NCI-H69 (cell line): ENCODE data around the gene TMEM132C.
"Not testable (repeated sequence)": the region's sequence is repeated elsewhere in the genome, so short reads cannot be mapped to it uniquely, and the experiment has no call there.

Experiments
- DNase-seq: peaks from one replicate; lab custom pipeline; 2025; lab: John Stamatoyannopoulos, UW

Gene TMEM132C

DNA sequence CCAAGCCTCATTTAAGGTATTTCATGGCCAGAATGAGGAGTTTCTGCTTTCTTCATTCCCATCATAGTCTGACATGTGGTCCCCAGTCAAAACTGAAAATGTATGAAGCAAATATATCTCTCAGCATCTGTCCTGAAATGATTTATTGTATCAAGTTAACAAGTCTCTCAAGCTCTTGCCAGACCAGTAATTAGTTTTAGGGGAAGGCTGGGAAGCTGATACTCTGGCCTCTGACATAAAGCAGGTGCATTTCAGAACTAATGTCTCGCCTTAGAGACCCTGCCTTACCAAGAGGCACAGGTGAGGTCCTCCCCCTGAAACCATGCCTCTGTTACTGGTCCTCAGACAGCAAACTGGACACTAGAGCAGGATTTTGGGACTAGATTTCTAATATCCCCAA is 290.3 kb downstream of the TMEM132C start:
- DNase-seq = peak; percentile 48

DNA sequence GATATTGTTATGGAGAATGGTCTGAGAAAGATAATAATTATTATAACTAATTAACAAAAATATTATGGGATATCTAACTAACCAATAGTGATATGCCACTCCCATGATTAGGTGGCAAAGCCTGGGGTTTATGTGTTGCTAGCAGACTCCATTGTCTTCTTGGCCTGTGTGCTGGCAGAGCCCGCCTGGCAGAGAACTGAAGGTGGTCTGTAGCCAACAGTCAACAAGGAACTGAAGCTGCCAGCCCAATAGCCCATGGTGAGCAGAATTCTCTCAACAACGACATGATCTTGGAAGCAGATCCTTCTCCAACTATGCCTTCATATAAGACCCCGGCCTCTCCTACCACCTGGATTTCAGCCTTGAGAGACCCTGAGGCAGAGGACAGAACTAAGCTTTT is 298.0 kb downstream of the TMEM132C start:
- no peak for DNase-seq

DNA sequence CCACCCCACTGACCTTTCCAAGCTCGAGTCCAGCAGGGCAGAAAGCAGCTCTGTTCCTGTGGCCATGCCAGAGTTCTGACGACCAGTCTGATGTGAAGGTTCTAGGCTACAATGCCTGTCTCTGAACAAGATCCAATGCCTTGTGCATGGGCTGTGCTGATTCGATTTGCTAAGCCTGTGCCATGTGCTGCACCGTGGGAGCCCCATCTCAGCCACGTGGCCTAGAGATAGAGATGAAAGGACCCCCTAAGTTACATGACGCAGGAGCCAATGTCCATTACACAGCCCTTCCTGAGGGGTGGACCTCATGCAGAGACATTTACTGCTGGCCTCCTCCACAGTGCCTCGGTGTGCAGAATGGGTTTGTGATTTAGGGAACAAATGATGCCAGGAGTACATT is 300.8 kb downstream of the TMEM132C start:
- DNase-seq = no peak

DNA sequence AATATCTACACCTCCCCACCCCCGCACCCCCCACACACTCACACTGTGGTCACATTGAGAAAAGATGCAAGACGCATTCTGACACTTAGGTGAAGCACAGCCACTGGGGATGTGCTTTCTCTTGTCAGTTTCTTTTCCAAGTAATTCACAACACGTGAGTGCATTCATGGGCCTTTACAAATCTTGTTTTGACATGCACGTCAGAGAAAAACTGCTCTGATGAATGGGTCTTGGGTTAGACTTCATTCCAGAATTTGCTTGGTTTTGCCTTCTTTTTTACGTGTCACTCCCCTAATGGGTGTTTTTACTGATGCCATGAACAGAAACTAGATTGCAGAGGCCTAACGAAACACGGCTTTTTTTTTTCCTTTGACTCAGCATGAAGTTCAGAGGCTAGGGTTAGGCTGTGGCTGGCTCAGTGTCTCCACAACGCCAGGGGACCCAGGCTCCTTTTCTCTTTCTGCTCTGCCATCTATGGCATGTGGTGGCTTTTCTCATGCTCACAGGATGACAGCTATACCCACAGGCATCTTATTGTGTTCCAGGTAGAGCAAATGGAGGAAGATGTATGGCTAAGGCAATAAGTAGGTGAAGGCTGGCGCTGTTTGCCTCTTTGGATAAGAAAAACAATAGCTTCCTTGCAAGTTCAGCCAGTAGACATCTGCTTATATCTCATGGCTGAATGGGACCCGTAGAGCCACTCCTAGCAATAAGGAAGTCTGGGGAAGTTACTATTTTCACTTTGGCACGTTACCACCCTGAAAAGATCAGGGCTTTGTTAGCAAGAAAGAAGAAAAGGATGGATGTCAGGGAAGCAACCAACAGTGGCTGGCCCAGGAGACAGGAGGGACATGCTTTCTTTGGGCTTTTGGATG is 303.5 kb downstream of the TMEM132C start:
- DNase-seq = no peak

DNA sequence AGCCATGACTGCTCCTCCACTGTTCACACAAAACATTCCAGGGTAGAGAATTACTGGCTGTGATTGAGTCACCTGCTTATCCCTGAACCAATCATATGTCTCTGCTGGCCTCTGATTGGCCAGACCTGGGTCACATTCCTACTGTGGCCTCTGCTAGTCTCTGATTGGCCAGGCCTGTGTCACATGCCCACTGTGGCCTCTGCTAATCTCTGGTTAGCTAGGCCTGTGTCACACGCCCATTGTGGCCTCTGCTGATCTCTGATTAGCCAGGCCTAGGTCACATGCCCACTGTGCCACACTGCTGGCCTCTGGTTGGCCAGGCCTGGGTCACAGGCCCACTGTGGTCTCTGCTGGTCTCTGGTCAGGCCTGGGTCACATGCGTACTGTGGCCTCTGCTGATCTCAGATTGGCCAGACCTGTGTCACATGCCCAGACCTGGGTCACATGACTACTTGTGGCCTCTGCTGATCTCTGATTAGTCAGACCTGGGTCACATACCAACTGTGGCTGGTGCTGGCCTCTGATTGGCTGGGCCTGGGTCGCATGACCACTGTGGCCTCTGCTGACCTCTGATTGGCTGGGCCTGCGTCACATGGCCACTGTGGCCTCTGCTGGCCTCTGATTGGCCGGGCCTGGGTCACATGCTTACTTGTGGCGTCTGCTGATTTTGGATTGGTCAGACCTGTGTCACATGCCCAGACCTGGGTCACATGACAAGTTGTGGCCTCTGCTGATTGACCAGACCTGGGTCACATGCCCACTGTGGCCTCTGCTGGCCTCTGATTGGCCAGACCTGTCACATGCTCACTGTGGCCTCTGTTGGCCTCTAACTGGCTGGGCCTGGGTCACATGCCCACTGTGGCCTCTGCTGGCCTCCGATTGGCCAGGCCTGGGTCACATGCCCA is 305.2 kb downstream of the TMEM132C start:
- DNase-seq = no peak

DNA sequence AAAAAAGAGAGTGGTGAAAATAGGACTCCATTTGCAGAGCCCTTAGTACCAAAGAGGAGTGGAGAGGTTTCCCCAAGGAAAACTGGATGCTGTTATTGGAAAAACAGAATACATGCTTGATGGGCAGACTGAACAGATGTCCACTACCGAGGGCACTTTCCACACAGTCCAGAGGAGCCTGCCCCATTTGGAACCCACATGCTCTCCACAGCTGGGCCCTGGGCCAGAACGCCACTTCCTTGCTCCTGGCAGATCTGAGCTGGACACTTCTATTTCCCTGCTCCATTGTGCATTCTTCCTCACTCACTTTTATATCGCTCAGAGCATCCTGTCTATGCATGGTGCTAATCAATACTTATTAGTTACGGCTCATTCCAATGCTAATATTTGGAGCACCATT is 306.9 kb downstream of the TMEM132C start:
- DNase-seq = peak; percentile 28

DNA sequence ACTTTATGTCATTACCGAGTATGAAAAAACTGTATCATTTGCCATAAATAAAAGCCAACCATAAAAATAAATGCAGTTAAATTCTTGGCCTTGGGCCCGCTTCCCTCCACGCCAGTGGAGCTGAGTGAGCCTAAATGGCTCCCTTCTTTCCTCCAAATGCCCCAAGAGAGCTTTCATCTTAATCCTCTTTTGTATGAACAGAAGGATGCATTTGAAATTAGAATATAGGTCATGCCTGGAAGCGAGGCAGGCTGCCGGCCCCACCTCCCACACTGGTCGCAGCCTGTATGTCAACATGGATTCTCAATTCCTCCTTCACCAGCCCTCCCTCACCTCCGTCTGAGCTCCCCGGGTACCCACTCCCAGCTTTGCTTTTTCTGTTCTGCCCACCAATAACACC is 311.1 kb downstream of the TMEM132C start:
- DNase-seq = peak; percentile 60

DNA sequence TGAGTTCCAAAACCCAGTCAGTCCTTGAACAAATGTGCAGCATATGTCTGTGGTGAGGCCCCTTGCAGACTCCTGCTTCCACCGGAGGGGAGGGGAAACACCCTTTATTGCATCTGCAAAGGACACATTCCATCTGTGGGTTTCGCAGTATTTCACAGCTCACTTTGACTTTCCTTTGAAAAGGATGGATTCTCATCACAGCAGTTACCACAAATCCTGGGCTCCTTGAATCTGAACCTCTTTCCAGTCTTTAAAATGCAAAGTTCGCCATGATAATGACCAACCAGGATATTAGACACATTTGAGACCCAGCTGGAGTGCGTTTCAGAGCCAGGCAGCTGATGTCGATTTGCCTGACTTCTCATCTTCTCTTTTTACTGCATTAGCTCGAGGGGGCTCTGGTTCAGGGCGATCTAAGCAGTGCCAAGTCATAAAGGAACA is 314.4 kb downstream of the TMEM132C start:
- no peak for DNase-seq

DNA sequence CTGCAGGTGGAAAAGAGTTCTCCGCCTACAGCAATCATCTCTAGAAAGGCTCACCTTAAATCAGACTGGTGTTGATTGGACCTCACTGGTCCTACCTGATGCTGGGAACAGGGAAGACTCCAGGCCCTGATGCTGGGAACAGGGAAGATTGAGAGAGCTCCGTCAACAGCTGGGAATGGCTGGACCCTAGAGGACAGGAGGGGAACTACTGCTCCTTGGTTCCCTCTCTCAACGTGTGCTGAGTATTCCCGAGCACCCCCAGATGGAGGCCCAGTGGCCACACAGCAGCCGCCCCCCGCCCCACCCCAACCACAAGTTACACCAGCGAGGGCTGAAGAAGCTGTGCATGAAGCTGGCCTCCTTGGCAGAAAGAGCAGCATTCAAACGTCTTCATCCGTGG is 316.5 kb downstream of the TMEM132C start:
- DNase-seq = peak; percentile 8

DNA sequence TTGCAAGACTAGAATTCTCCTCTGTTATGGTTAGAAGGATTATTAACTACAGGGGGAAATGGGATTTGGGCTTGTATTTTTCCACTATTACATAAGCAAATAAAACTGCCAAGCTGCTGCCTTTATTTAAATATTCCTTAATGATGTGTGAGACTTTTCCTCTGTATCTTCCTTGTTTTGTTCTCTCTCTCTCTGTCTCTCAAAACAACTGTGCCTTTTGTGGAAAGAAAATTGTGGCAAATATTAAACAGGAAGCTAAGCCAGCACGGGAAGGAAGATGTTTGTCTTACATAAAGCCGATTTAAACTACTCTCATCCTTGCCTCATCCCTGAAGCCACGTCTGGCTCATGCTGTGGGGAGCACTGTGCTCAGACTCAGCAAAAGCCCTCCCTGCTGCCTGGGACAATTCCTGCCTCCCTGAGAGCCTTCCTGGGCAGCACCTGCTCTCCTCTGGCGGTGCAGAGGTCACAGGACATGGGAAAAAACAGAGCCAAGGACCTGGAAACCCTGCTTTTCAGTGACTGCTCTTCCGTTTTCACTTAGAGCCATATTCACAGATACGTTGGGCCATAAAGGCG is 319.6 kb downstream of the TMEM132C start:
- peak; percentile 72 for DNase-seq

DNA sequence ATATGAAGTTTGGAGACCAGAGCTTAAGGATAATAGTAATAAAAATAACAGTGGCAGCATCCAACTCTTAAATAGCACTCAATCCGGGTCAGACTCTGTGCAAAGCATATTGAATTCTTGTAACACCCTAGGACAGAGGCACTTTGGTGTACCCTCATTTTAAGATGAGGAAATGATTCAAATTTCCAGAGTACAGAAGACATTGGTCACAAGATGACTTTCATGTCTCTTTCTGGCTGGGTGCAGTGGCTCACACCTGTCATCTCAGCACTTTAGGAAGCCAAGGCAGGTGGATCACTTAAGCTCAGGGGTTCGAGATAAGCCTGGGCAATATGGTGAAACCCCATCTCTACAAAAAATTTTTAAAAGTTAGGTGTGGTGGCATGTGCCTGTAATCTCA is 320.9 kb downstream of the TMEM132C start:
- DNase-seq = no peak

DNA sequence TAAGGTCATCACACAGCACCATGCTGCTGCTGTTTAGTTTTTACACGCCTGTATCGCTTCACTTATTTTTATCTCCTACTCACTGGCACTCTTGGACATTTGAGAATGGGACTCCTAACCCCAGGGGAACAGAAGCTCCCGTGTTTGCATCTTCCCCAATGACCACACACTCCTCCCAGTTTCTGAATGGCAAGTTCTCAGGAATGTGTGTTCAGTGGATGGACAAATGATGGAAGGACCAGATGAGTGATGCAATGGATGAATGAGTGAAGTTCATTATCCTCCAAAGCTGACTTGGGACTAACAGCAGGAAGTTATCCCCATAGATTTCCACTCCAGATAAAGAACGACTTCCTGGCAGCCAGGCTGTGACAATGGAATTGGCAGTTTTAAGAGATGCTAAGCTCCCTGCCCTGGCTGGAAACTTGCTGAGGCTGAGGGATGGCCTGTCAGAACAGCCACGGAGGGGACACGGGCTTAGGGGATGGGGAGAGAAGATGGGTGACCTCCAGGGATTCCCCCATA is 325.3 kb downstream of the TMEM132C start:
- DNase-seq = no peak

DNA sequence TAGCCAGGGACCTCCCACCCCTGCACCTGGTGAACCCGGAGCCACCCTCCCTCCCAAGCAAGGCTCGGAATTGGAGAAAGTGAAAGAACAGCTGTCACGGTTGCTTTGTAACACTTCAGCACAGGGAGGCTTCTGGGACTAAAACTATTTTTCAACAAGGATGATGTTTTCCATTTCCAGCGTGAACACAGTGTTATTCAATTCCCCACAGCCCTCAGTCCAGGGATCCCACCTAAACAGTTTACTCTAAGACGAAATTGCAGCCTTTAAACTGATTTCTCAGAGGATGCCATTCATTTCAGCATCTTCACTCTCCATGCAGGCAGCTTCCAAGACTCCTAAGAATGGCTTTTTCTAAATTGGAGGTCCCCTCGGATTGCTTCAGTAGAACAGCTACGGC is 327.6 kb downstream of the TMEM132C start:
- no peak for DNase-seq

DNA sequence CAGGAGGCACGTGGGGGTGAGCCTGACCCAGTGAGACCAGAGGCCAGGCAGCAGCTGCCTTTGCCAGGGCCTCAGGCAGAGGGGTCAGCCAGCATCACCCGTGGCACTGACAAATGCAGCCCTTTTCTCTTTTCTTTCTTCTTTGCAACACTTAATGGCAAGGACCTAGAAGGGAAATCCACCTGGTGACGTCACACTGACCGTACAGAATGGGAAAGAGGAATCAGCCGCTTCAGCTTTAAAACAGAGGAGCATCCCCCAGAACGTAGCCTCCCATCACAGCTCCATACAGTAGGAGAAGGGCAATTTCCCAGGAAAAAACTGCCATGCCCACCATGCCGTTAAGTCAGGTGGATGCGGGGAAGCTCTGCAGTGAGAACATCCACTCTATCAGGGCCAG is 328.6 kb downstream of the TMEM132C start:
- no peak for DNase-seq

DNA sequence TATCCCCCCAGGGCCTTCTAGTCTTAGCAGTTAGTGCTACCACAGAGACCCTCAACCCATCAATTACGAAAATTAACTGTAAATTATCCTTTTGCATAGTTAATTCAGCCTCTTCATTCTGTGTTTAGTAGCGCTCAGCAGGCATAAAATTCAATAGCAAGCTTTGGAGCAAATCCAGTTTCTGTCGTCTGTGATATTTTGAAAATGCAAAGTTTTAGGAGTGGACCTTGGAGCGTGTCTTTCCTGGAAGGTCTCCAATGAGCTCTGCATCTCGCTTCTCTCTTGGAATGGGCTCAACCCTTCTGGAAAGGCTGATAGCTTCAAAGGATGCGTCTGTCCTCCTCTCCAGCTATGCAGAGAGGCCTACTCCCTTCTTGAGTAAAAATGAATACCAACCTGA is 333.9 kb downstream of the TMEM132C start:
- no peak for DNase-seq

DNA sequence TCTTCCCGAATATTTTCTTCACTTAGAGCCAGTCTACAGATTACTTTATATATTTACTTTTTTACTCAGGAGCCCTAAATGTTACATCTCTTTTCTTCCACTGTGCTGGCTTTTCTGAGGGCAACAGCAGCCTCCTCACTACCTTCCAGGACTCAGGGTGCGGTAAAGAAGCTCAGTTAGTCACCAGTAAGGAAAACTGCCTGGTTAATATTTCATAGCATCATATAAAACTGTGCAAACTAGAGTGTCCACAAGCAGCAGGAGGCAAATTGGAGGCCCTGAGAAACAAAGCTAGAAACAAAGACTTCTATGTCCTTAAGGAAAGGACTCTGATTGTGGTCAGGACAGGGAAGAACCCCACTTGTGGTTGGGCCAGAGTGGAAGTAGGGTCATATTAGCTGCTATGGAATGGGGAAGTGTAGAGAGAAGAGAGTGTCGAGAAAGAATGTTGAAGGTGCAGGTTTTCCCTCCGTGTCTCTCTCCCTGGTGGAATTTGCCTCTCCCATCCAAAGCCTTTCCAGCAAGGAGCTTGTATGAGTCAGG is 336.7 kb downstream of the TMEM132C start:
- no peak for DNase-seq

DNA sequence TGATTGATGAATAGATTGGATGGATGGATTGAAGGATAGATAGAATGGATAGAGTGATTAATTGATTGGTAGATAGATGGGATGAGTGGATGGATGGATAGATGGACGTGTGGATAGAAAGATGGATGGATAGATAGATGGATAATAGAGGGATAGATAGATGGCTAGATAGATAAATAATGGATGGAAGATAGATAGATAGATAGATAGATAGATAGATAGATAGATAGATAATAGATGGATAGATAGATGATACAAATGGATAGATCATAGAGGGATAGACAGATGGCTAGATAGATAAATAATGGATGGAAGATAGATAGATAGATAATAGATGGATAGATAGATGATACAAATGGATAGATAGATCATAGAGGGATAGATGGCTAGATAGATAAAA is 337.2 kb downstream of the TMEM132C start:
- not testable (repeated sequence) for DNase-seq

DNA sequence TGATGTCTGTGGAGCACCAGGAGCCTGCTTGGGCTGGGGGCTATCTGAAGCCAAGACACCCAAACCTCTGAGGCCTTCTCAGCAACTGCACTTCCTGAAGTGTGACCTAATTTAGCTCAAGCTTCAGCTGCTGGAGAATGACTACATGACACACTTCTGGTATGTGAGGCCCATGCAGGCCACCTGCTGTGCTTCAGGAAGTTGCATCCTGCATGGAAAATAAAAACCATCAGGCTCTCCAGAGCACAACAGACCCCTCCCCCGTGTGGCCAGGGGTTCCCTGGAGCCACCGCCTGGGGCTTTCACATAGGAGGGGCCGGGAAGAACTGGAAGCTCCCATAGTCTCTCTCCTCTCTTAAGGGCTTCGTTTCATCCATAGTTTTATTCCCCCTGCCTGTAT is 339.1 kb downstream of the TMEM132C start:
- DNase-seq = peak; percentile 30

DNA sequence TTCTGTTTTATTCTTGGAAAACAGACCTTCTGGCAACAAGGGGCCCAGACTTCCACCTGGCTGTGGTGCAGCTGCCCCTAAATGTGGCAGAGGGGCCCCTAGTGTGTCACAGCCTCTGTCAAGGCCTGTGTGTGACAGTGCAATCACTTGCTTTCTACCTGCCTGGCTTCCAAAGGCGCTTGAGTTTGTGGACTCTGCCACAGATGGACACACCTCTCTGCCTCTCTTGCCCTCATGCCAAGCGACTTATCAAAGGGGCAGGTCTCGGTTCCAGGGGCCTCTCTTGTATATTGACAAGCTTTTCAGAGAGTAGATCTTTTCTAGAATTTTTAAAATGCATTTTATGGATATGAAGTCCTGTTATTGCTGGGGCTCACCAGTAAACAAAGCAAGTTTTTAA is 339.6 kb downstream of the TMEM132C start:
- DNase-seq = no peak

DNA sequence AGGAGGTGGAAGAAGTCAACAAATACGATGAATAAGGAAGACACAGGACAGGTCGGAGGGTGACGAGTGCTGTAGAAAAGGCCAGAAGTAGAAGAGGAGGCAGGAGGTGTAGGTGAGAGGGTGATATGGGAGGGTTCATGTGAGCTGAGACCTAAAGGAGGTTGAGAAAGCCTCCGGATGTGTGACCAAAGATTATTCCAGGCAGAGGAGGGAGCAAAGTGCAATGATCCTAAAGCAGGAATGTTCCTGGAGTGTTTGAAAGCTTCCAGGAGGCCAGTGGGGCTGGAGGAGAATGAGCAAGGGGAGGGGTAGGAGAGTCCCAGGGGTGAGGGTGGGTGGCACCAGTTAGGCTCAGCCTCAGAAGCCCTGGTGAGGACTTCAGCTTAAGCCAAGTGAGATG is 340.0 kb downstream of the TMEM132C start:
- DNase-seq = no peak

DNA sequence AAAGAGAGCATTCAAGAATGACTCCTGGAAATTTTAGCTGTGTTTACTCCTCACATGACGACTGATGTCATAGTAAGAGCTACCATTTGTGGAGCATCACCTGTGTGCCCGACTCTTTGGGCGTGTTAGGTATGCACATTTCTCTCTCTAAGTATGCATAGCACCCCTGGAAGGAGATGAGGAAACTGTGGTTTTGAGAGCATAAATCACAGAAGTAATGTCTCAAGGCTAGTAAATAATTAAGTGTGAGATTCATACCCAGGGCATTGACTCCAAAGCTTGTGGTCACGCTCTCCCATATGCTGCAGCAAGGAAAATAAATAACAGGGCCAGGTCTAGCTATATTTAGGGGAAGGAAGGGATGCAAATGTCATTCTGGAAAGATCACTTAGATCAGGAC is 340.7 kb downstream of the TMEM132C start:
- no peak for DNase-seq

DNA sequence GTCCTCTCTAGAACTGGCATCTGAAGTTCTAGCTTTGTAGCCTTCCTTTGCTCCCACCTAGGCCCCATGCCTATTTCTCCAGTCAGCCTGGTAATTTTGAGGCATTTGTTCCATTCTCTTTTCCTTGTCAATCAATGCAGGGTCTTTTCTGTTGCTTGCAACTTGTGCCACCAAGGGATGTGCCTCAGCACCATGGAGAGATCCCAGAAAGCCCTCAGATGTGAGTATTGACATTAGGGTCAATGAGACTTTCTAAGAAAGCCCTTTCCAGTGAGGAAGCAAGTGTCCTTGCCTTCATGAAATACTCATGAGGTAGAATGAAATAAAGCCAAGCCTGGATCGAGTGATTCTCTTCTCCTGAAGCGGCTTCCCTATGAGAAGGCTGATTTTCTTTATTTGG is 342.9 kb downstream of the TMEM132C start:
- DNase-seq = no peak
